CD4-positive, CD25-positive, alpha-beta regulatory T cell (primary cell): ENCODE results near the gene CRTC1. TPM values are rescaled to one million over a fixed set of nuclear protein-coding genes. Genes with fewer than 3 reads are reported as not detected.
A peak's percentile ranks its signal among the peaks of the same experiment; 100 is the strongest.

Source experiments
- ATAC-seq, 2 donors: fragments of 150-1000 bp; cut with Tn5 transposase; one replicate each; pipeline ENCODE4 v1.10.0; 2021; ENCODE audit warnings: low read depth in 2 of 2, moderate number of reproducible peaks in 2 of 2, moderate library complexity in 1 of 2
- DNase-seq, 3 donors: peaks; one replicate each; pipeline versions ENCODE4 v3.0.0 to v3.0.0-alpha.2; 2012 to 2022; ENCODE audit warnings: mixed read lengths in 1 of 3
- H3K27ac ChIP-seq: one replicate; pipeline ENCODE4 v1.7.0; 2013; ENCODE audit warnings: mild to moderate bottlenecking, low read length; ENCODE audit not compliant: insufficient read depth, poor library complexity, severe bottlenecking
- H3K27me3 ChIP-seq: one replicate; pipeline ENCODE4 v1.7.0; 2013; ENCODE audit warnings: low read length; ENCODE audit not compliant: control insufficient read depth, insufficient read depth
- H3K36me3 ChIP-seq: one replicate; pipeline ENCODE4 v1.7.0; 2013; ENCODE audit warnings: mild to moderate bottlenecking, low read length, moderate library complexity; ENCODE audit not compliant: control insufficient read depth, insufficient read depth
- H3K4me1 ChIP-seq: 2 replicates; pipeline ENCODE4 v1.7.0; 2013; ENCODE audit warnings: mild to moderate bottlenecking, low read length; ENCODE audit not compliant: insufficient read depth, control insufficient read depth, poor library complexity, severe bottlenecking
- H3K4me3 ChIP-seq: one replicate; pipeline ENCODE4 v1.7.0; 2013; ENCODE audit warnings: low read depth, mild to moderate bottlenecking, low read length, moderate library complexity
- H3K9me3 ChIP-seq, 2 experiments: 1 replicate in 1 of 2; 2 replicates in 1 of 2; pipeline ENCODE4 v1.7.0; 2013; ENCODE audit warnings: low read length in 2 of 2, mild to moderate bottlenecking in 1 of 2, moderate library complexity in 1 of 2; ENCODE audit not compliant: control insufficient read depth in 2 of 2
- H3K27ac Mint-ChIP-seq, 3 donors: one replicate each; pipeline ENCODE4 v1.8.0; 2020 to 2022; ENCODE audit warnings: mild to moderate bottlenecking in 3 of 3, mixed read lengths in 3 of 3, moderate library complexity in 2 of 3
- H3K27me3 Mint-ChIP-seq: one replicate; pipeline ENCODE4 v1.8.0; 2022; ENCODE audit warnings: mild to moderate bottlenecking, mixed read lengths
- H3K36me3 Mint-ChIP-seq: one replicate; pipeline ENCODE4 v1.8.0; 2020; ENCODE audit warnings: mixed read lengths
- H3K4me1 Mint-ChIP-seq, 4 donors: one replicate each; pipeline ENCODE4 v1.8.0; 2020 to 2022; ENCODE audit warnings: mixed read lengths in 4 of 4, mild to moderate bottlenecking in 1 of 4
- H3K4me3 Mint-ChIP-seq, 4 donors: one replicate each; pipeline ENCODE4 v1.8.0; 2020 to 2022; ENCODE audit warnings: mild to moderate bottlenecking in 4 of 4, mixed read lengths in 4 of 4, moderate library complexity in 3 of 4
- H3K9me3 Mint-ChIP-seq, 7 donors: one replicate each; pipeline ENCODE4 v1.8.0; 2020 to 2022; ENCODE audit warnings: mixed read lengths in 7 of 7, mild to moderate bottlenecking in 3 of 7, moderate library complexity in 2 of 7
- polyA plus RNA-seq, 4 donors: library from polyadenylated mRNA; unstranded; fragments of 300-500 nt; fragmentation: Illumina TruSeq; gene quantifications; one replicate each; pipeline ENCODE4 v1.2.3, GENCODE V29; 2021
- total RNA-seq: library from RNA; stranded (reverse); gene quantifications from one replicate; pipeline ENCODE4 v1.2.3, GENCODE V29; 2022

Gene CRTC1
- total and polyA plus RNA-seq, 5 donors from 2014 or later, result 0.47 to 20.2 (median 1.1) TPM

GRCh38 chr19:18768997-18769891 is 85.8 kb downstream of the CRTC1 start:
- Histone ChIP-seq H3K4me1 (no peaks in the 10 kb centered on the region), H3K27ac (no peak overlapping the region), H3K9me3 (no peaks in the 10 kb centered on the region), H3K36me3 (no peaks in the 10 kb centered on the region), H3K27me3 (no peaks in the 10 kb centered on the region), H3K4me3 (no peak overlapping the region)
- Mint-ChIP-seq H3K4me3 (no peak overlapping the region), H3K9me3 (no peaks in the 10 kb centered on the region), H3K4me1 (peaks cover 0 to 1% (median 0%) of the 10 kb centered on the region in 4 donors), H3K27me3 (no peaks in the 10 kb centered on the region), H3K27ac (no peak overlapping the region), H3K36me3 (peaks cover 9% of the 10 kb centered on the region)
- no peak for ATAC-seq
- DNase-seq, result no peak

GRCh38 chr19:18769989-18770528 is 86.6 kb downstream of the CRTC1 start:
- Histone ChIP-seq H3K9me3 (no peaks in the 10 kb centered on the region), H3K4me3 (no peak overlapping the region), H3K36me3 (no peaks in the 10 kb centered on the region), H3K4me1 (no peaks in the 10 kb centered on the region), H3K27me3 (no peaks in the 10 kb centered on the region), H3K27ac (no peak overlapping the region)
- no peak overlapping the region for H3K27ac Mint-ChIP-seq
- no peak for ATAC-seq
- H3K4me1 Mint-ChIP-seq, result peaks cover 0 to 1% (median 0%) of the 10 kb centered on the region in 4 donors
- H3K9me3 Mint-ChIP-seq, result no peaks in the 10 kb centered on the region
- H3K36me3 Mint-ChIP-seq, result peaks cover 9% of the 10 kb centered on the region
- no peaks in the 10 kb centered on the region for H3K27me3 Mint-ChIP-seq
- no peak overlapping the region for H3K4me3 Mint-ChIP-seq
- no peak for DNase-seq

DNA sequence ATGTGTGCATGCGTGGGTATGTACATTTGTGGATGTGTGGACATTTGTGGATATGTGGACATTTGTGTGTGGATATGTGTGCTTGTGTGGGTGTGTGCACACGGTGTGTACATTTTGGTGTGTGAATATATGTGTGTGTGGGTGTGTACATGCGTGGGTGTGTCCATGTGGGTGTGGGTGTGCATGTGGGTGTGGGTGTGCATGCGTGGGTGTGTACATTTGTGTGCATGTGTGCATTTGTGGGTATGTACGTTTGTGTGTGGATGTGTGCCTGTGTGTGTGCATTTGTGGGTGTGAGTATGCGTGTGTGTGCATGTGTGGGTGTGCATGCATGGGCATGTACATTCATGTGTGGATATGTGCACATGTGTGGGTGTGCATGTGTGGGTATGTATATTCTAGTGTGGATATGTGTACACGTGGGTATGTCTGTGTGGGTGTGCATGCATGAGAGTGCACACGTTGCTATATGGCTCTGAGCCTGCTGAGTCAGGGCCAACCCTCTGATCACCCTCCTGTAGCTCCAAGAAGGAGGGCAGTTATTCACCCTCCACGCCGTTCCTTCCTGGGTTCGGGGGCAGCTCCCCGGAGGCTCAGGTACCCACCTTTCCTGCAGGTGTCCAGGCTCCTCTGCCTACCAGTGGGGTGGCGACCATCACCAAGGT is 87.3 kb downstream of the CRTC1 start:
- H3K4me1 ChIP-seq, result no peaks in the 10 kb centered on the region
- peaks cover 0 to 1% (median 0%) of the 10 kb centered on the region in 4 donors for H3K4me1 Mint-ChIP-seq
- H3K27me3 ChIP-seq, result no peaks in the 10 kb centered on the region
- H3K27me3 Mint-ChIP-seq, result no peaks in the 10 kb centered on the region
- ATAC-seq, result no peak
- H3K36me3 ChIP-seq, result no peaks in the 10 kb centered on the region
- H3K9me3 Mint-ChIP-seq, result no peaks in the 10 kb centered on the region
- H3K4me3 Mint-ChIP-seq, result no peak overlapping the region
- DNase-seq, result no peak
- no peak overlapping the region for H3K27ac ChIP-seq
- peaks cover 9% of the 10 kb centered on the region for H3K36me3 Mint-ChIP-seq
- no peak overlapping the region for H3K27ac Mint-ChIP-seq
- no peaks in the 10 kb centered on the region for H3K9me3 ChIP-seq
- no peak overlapping the region for H3K4me3 ChIP-seq

DNA sequence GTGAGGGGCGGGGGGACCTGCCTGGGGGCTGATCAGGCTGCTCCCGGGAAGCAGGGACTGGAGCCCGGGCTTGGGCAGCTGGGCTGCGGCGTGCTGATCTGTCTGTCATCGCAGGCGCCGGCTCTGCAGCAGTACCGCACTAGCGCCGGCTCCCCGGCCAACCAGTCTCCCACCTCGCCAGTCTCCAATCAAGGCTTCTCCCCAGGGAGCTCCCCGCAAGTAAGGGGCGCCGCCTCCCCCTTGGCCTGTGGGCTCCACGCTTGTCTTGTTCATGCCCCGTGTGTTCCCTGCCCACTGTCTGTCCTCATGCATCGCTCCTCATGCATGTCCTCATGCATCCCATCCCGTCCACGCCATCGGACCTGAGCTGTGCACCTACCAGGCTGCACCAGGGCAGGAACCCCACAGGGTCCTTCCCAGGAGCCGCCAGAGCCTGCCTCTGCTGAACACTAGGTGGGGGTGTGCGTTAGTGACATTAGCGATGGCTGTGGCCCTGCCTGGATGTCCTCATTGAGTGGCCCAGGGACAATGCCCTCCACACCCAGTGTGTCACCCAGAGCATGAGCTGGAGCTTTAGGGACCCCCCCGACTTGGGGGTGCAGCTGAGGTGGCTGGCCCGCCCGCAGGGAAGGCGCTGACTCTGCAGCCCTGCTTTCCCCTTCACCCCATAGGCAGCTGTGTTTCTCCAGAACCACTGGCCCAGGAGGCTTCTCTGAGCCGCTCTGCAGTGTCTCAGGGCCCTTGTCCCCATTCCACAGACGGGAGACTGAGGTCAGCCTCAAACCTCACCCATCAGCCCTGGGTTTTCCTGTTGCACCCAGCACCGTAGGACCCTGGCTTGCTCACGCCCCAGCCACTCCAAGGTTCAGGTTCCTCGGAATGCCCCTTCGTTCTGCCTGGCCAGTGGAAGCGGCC is 88.1 kb downstream of the CRTC1 start:
- H3K9me3 Mint-ChIP-seq, result no peaks in the 10 kb centered on the region
- peaks cover 0 to 1% (median 0%) of the 10 kb centered on the region in 4 donors for H3K4me1 Mint-ChIP-seq
- Histone ChIP-seq H3K4me1 (no peaks in the 10 kb centered on the region), H3K27ac (no peak overlapping the region), H3K36me3 (no peaks in the 10 kb centered on the region), H3K9me3 (no peaks in the 10 kb centered on the region), H3K27me3 (no peaks in the 10 kb centered on the region), H3K4me3 (no peak overlapping the region)
- H3K4me3 Mint-ChIP-seq, result peak overlapping the region in 1 of 4 donors; percentile 67
- DNase-seq (no peak), ATAC-seq (no peak)
- H3K27ac Mint-ChIP-seq, result no peak overlapping the region
- H3K36me3 Mint-ChIP-seq, result peaks cover 9% of the 10 kb centered on the region
- H3K27me3 Mint-ChIP-seq, result no peaks in the 10 kb centered on the region

GRCh38 chr19:18772620-18773587 is 89.4 kb downstream of the CRTC1 start:
- Mint-ChIP-seq H3K27me3 (no peaks in the 10 kb centered on the region), H3K36me3 (peaks cover 9% of the 10 kb centered on the region), H3K27ac (peak overlapping the region in 1 of 3 donors; percentile 46), H3K4me1 (peaks cover 0 to 1% (median 0%) of the 10 kb centered on the region in 4 donors), H3K4me3 (no peak overlapping the region), H3K9me3 (no peaks in the 10 kb centered on the region)
- Histone ChIP-seq H3K4me3 (no peak overlapping the region), H3K27me3 (no peaks in the 10 kb centered on the region), H3K36me3 (no peaks in the 10 kb centered on the region), H3K9me3 (no peaks in the 10 kb centered on the region), H3K4me1 (no peaks in the 10 kb centered on the region), H3K27ac (no peak overlapping the region)
- ATAC-seq, result no peak
- DNase-seq, result no peak

GRCh38 chr19:18773682-18774081 is 90.2 kb downstream of the CRTC1 start:
- H3K27me3 Mint-ChIP-seq, result no peaks in the 10 kb centered on the region
- no peak for ATAC-seq
- DNase-seq, result no peak
- H3K36me3 Mint-ChIP-seq, result peaks cover 9% of the 10 kb centered on the region
- no peaks in the 10 kb centered on the region for H3K9me3 Mint-ChIP-seq
- Histone ChIP-seq H3K4me1 (no peaks in the 10 kb centered on the region), H3K9me3 (no peaks in the 10 kb centered on the region), H3K4me3 (no peak overlapping the region), H3K36me3 (no peaks in the 10 kb centered on the region), H3K27ac (no peak overlapping the region), H3K27me3 (no peaks in the 10 kb centered on the region)
- no peak overlapping the region for H3K27ac Mint-ChIP-seq
- H3K4me1 Mint-ChIP-seq, result peaks cover 0 to 1% (median 0%) of the 10 kb centered on the region in 4 donors
- no peak overlapping the region for H3K4me3 Mint-ChIP-seq
